ENCODE measurements around the gene PRRC2B. TPM values are rescaled to one million over a fixed set of nuclear protein-coding genes. Genes with fewer than 3 reads are reported as not detected.
"Not testable (repeated sequence)": the region's sequence is repeated elsewhere in the genome, so short reads cannot be mapped to it uniquely, and the experiment has no call there.

Gene PRRC2B
- total and polyA plus RNA-seq, 3 donors from 2014 or later = 111 to 213 (median 175) TPM

DNA sequence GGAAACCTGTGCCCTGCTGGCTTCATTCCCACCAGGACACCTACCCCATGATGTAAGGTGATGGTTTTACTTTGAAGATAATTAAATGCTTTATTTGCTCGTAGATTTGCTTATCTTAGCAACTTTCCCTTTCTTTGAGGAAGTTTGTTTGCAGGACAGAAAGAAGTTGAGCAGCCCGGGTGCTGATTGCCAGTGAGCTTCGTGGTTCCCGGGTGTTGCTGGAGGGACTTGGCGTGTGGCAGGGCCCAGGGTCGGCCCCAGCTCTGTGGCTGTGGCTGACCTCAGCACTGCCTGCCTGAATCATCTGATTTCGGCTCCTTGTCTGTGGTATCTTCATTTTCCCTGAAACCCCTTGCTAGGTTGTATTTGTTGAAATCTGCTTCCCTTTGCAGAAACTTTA, 117.5 kb downstream of the PRRC2B start:
- TF ChIP-seq, protein P1, sequence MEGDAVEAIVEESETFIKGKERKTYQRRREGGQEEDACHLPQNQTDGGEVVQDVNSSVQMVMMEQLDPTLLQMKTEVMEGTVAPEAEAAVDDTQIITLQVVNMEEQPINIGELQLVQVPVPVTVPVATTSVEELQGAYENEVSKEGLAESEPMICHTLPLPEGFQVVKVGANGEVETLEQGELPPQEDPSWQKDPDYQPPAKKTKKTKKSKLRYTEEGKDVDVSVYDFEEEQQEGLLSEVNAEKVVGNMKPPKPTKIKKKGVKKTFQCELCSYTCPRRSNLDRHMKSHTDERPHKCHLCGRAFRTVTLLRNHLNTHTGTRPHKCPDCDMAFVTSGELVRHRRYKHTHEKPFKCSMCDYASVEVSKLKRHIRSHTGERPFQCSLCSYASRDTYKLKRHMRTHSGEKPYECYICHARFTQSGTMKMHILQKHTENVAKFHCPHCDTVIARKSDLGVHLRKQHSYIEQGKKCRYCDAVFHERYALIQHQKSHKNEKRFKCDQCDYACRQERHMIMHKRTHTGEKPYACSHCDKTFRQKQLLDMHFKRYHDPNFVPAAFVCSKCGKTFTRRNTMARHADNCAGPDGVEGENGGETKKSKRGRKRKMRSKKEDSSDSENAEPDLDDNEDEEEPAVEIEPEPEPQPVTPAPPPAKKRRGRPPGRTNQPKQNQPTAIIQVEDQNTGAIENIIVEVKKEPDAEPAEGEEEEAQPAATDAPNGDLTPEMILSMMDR (IDR thresholded peaks at IDR 0.05) = no peak
- no peak for TF ChIP-seq POLR2A (IDR thresholded peaks at IDR 0.05)
- Histone ChIP-seq H3K27me3 (no peaks in the 10 kb centered on the region), H3K36me3 (ENCODE audit: low read depth, missing control alignments) (no peaks in the 10 kb centered on the region), H3K4me1 (no peaks in the 10 kb centered on the region), H3K9me3 (no peaks in the 10 kb centered on the region), H3K4me3 (no peak overlapping the region), H3K27ac (no peak overlapping the region)
- intact Hi-C loops (cut with DNase I; ENCODE audit: low total_unique reads) = no loop called here
- WGBS, 2 donors = 73 to 81% methylated on average over 7 of the region's 7 CpGs
- DNase-seq = no peak

DNA sequence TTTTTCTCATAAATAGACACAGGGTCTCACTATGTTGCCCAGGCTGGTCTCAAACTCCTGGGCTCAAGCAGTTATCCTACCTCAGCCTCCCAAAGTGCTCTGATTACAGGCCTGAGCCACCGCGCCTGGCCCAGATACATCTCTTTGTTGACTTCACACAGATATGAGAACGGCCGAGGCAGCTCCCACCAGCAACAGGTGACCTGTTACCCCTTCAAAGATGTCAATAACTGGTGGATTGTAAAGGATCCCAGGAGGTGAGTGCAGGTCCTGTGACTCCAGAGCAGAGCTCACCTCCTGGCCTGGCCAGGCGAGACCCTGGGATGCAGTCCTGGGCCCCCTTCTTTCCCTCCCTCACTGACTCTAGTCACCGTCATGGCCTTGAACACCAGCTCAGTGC, 118.0 kb downstream of the PRRC2B start:
- TF ChIP-seq POLR2A (IDR thresholded peaks at IDR 0.05) = no peak
- TF ChIP-seq, protein P1 (IDR thresholded peaks at IDR 0.05) = no peak
- H3K36me3 ChIP-seq (ENCODE audit: low read depth, missing control alignments) = no peaks in the 10 kb centered on the region
- no peaks in the 10 kb centered on the region for H3K9me3 ChIP-seq
- WGBS, 2 donors = 61 to 80% methylated on average over 4 to 6 of the region's 6 CpGs
- H3K27ac ChIP-seq = no peak overlapping the region
- no peaks in the 10 kb centered on the region for H3K27me3 ChIP-seq
- H3K4me3 ChIP-seq = no peak overlapping the region
- H3K4me1 ChIP-seq = no peaks in the 10 kb centered on the region
- DNase-seq = no peak
- intact Hi-C loops (cut with DNase I; ENCODE audit: low total_unique reads) = no loop called here

DNA sequence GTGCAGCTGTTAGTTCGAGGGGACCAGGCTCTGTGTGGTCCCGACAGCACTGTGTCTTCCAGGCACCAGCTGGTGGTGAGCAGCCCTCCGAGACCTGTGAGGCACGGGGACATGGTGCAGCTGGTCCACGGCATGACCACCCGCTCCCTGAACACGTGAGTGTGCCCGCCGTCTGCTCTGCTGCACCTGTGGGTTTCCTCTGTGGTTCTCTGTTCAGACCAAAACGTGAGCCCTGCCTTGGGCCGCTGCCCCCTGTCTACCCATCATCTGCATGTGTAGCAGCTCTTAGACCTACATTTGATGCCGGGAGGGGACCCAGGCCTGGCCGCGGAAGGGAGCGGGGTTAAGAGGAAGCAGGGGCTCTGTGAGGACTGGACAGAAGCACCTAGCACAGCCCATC, 119.3 kb downstream of the PRRC2B start:
- Histone ChIP-seq H3K4me1 (no peaks in the 10 kb centered on the region), H3K4me3 (no peak overlapping the region), H3K36me3 (ENCODE audit: low read depth, missing control alignments) (no peaks in the 10 kb centered on the region), H3K27me3 (no peaks in the 10 kb centered on the region), H3K27ac (no peak overlapping the region), H3K9me3 (no peaks in the 10 kb centered on the region)
- intact Hi-C loops (cut with DNase I; ENCODE audit: low total_unique reads) = no loop called here
- 92 to 93% methylated on average over 4 to 15 of the region's 15 CpGs for WGBS, 2 donors
- TF ChIP-seq POLR2A (IDR thresholded peaks at IDR 0.05) = no peak
- TF ChIP-seq, protein P1 (IDR thresholded peaks at IDR 0.05) = no peak
- no peak for DNase-seq

DNA sequence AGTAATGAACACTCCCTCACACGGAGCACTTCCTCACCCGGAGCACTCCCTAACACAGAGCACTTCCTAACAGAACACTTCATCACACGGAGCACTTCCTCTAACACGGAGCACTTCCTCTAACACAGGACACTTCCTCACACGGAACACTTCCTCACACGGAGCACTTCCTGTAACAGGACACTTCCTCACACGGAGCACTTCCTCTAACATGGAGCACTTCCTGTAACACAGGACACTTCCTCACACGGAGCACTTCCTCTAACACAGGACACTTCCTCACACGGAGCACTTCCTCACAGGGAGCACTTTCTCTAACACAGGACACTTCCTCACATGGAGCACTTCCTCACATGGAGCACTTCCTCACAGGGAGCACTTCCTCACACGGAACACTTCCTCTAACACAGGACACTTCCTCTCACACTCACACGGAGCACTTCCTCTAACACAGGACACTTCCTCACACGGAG, 121.7 kb downstream of the PRRC2B start:
- DNase-seq; H3K9me3 ChIP-seq; H3K27ac ChIP-seq; intact Hi-C loops (cut with DNase I; ENCODE audit: low total_unique reads); H3K36me3 ChIP-seq (ENCODE audit: low read depth, missing control alignments); H3K4me1 ChIP-seq; H3K4me3 ChIP-seq; H3K27me3 ChIP-seq: not testable (repeated sequence)
- WGBS, 2 donors = 73 to 82% methylated on average over 7 to 8 of the region's 12 CpGs

DNA sequence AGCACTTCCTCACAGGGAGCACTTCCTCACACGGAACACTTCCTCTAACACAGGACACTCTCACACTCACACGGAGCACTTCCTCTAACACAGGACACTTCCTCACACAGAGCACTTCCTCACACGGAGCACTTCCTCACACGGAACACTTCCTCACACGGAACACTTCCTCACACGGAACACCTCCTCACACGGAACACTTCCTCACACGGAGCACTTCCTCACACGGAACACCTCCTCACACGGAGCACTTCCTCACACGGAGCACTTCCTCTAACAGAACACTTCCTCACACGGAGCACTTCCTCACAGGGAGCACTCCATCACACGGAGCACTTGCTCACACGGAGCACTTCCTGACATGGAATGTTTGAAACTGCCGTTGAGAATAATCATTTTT, 122.2 kb downstream of the PRRC2B start:
- no peaks in the 10 kb centered on the region for H3K9me3 ChIP-seq
- intact Hi-C loops (cut with DNase I; ENCODE audit: low total_unique reads) = no loop called here
- H3K4me1 ChIP-seq = no peaks in the 10 kb centered on the region
- 81 to 85% methylated on average over 13 to 14 of the region's 15 CpGs for WGBS, 2 donors
- H3K36me3 ChIP-seq (ENCODE audit: low read depth, missing control alignments) = no peaks in the 10 kb centered on the region
- DNase-seq = no peak
- no peak overlapping the region for H3K4me3 ChIP-seq
- no peaks in the 10 kb centered on the region for H3K27me3 ChIP-seq
- no peak for TF ChIP-seq POLR2A (IDR thresholded peaks at IDR 0.05)
- TF ChIP-seq, protein P1 (IDR thresholded peaks at IDR 0.05) = no peak
- H3K27ac ChIP-seq = no peak overlapping the region

All from testis (tissue), 3 donors.